Measurements from ENCODE around the gene ZNF687.

Gene ZNF687

DNA sequence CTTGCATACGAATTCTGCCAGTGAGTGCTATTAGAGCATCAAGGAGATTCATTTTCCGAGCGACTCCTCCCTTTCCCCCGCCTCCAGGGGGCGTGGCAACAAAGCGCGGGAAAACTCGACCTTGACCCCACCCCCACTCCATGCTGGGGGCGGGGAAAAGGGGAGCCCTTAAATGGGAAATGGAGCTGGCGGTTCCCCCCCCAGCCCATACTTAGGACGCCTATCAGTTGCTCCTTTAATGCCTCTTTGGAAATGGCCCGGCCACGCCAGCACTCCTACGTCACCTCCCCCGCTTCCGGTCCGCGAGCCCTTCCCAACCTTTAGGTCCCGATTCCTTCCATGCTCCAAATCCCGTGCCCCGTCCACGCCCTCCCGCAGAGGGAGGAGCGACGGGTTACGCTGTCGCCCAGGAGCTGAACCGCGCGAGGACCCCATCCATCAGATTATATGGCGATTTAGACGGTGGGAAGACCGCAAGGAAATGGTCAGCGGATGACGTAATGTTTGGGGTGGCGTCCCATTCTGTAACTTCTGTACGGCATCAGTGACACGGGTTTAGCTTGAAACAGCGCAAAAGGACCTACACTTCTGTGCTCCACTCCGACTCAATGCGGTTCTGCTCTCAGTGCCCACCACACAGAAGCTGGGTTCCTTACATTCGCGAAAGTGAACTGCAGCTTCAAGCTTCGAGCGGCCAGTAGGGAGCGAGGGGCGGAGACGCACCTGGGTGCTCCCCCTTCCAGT lies 702 bp upstream of the ZNF687 start:
- DNase-seq, result peak; percentile 98

DNA sequence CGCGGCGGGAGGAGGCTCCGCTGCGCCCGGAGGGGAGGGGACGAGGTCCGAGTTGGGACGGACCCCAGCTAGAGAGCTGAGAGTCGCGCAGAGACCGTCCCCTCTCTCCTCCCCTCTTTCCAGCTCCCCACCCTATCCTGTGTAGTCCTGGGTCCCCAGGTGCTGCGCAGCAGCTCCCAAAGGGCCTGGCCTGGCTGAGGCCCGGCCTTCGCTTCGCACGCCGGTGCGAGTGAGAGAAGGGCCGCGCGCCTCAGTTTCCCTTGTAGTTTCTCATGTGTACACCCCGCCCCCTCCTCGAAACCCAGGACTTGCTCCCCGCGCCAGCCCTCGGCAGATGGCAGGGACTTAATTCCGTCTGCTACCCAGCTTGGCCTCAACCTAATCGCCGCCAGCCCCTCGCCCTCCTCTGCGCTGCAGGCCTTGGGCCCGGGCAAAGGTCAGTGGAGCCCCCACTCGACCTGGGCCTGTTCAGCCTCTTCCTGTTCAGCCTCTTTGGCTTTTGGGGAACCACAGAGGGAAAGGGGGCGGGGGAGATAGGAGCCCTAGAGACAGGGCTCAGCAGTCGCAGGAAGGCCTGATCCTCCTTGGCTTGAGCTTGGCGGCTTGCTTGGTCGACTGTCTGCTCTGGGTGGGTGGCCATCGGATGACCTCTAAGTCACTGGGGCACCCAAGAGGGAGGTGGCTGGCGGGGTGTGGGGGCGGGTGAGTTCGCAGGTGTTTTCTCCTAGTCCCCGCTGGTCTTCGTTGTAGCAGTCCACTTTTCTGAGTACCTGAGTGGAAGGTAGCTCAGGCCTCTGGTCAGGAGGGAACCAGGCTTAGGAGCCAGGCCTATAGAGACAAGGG lies 1.0 kb downstream of the ZNF687 start:
- peak; percentile 65 for DNase-seq

DNA sequence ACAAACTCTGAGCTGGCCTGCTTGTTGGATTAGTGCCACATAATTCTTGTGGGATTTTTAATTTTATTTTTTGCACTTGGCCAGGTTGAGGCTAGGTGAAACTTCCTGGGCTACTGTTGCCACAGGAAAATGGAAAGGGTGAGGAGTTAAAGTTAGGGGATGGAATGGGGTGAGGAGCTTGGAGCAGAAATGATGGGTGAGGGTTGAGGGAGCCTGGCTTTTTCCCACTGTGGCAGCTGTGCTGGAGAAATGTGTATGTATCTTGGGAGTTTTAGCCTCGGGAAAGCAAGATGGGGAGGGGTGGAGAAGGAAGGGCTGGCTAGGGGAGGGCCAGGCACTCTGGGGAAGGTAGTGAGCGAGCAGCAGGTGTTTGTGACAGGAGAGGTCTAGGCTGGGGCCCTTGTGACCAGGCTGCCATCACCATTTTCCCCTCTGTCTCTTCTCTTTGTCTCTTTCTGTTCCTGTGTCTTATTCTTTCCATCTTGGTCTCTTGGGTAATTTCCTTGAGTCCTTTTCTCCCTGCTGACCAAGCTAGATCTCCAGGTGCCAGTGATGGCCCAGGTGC lies 2.0 kb downstream of the ZNF687 start:
- no peak for DNase-seq

DNA sequence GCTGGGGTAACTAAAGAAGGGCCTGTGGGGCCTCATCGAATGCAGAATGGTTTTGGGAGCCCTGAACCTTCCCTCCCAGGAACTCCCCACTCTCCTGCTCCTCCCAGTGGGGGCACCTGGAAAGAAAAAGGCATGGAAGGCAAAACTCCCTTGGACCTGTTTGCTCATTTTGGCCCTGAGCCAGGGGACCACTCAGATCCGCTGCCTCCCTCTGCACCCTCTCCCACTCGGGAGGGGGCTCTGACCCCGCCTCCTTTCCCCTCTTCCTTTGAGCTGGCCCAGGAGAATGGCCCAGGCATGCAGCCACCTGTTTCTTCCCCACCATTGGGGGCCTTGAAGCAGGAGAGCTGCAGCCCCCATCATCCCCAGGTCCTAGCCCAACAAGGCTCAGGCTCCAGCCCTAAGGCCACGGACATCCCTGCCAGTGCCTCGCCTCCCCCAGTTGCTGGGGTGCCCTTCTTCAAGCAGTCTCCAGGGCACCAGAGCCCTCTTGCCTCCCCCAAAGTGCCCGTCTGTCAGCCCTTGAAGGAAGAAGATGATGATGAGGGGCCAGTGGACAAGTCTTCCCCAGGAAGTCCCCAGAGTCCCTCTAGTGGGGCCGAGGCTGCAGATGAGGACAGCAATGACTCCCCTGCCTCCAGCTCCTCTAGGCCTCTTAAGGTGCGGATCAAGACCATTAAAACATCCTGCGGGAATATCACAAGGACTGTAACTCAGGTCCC lies 4.7 kb downstream of the ZNF687 start:
- no peak for DNase-seq

DNA sequence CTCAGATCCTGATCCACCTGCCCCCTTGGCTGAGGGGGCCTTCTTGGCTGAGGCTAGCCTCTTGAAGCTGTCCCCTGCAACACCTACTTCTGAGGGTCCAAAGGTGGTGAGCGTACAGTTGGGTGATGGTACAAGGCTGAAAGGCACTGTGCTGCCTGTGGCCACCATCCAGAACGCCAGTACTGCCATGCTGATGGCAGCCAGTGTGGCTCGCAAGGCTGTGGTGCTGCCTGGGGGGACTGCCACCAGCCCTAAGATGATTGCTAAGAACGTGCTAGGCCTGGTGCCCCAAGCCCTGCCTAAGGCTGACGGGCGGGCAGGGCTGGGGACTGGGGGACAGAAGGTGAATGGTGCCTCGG lies 5.2 kb downstream of the ZNF687 start:
- DNase-seq, result no peak

DNA sequence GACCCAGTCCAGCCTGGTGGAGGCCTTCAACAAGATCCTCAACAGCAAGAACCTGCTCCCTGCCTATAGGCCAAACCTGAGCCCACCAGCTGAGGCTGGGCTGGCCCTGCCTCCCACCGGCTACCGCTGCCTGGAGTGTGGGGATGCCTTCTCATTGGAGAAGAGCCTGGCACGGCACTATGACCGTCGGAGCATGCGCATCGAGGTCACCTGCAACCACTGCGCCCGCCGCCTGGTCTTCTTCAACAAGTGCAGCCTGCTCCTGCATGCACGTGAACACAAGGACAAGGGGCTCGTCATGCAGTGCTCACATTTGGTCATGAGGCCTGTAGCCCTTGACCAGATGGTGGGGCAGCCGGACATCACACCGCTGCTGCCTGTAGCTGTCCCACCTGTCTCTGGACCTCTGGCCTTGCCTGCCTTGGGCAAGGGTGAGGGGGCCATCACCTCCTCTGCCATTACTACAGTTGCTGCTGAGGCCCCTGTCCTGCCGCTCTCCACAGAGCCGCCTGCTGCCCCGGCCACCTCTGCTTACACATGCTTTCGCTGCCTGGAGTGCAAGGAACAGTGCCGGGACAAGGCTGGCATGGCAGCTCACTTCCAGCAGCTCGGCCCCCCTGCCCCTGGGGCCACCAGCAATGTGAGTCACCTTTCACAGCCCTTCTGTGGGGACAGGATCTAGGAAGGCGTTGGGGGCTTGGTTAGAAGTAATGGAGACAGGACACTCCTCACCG lies 5.8 kb downstream of the ZNF687 start:
- no peak for DNase-seq

DNA sequence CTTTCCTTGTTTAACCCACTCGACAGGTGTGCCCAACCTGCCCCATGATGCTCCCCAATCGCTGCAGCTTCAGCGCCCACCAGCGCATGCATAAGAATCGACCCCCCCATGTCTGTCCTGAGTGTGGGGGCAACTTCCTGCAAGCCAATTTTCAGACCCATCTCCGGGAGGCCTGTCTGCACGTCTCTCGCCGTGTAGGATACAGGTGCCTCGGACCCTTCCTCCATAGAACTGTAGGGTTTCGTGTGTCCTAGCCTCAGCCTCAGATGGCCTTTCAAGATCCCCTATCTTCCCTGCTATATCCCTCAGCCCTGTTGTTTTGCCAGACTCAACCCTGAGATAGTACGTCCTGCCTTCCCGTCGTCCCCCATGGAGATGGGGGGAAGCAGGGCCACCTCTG lies 6.4 kb downstream of the ZNF687 start:
- no peak for DNase-seq

DNA sequence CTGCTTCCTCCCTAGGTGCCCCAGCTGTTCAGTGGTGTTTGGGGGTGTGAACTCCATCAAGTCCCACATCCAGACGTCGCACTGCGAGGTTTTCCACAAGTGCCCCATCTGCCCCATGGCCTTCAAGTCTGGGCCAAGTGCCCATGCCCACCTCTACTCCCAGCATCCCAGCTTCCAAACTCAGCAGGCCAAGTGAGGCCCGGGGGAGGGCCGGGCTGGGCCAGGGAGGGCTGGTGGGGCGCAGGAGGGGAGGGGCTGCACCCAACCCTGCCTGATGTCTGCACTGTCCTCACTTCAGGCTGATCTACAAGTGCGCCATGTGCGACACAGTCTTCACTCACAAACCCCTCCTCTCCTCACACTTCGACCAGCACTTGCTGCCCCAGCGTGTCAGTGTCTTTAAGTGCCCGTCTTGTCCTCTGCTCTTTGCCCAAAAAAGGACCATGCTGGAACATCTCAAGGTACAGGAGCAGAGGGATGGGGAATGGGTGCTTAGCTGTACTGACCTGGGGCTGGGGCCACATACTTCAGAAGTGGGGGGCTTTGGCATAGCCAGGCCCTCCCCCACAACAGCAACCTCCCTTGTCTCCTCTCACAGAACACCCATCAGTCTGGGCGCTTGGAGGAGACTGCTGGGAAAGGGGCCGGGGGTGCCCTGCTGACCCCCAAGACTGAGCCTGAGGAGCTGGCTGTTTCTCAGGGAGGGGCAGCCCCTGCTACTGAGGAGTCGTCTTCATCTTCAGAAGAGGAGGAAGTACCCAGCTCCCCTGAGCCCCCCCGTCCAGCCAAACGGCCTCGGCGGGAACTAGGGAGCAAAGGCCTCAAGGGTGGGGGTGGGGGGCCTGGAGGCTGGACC lies 7.2 kb downstream of the ZNF687 start:
- DNase-seq, result no peak

DNA sequence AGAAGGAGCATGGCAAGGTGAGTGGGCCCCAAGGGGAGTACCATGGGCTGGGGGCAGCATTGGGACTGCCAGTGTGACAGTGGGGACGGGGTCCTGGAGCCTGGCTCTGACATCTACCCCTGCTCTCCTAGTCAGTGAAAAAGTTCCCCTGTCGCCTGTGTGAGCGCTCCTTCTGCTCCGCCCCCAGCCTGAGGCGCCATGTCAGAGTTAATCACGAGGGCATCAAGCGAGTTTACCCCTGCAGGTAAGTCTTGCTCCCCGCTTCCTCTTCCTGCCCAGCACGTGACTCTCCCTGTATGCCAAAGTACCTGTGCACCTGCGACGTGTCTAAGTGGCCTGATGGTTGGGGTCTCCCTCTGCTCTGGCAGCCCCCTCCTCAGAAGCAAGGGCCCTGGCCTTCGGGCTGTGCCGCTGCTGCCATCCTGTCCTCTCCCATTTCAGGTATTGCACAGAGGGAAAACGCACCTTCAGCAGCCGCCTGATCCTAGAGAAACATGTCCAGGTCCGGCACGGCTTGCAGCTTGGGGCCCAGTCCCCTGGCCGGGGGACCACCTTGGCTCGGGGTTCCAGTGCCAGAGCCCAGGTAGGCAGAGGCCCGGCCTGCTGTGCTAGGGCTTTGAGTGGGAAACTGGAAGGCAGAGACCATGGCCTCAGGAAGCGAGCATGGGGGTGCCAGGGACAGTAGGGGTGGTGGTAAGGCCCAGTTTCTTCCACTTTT lies 8.1 kb downstream of the ZNF687 start:
- DNase-seq, result no peak

DNA sequence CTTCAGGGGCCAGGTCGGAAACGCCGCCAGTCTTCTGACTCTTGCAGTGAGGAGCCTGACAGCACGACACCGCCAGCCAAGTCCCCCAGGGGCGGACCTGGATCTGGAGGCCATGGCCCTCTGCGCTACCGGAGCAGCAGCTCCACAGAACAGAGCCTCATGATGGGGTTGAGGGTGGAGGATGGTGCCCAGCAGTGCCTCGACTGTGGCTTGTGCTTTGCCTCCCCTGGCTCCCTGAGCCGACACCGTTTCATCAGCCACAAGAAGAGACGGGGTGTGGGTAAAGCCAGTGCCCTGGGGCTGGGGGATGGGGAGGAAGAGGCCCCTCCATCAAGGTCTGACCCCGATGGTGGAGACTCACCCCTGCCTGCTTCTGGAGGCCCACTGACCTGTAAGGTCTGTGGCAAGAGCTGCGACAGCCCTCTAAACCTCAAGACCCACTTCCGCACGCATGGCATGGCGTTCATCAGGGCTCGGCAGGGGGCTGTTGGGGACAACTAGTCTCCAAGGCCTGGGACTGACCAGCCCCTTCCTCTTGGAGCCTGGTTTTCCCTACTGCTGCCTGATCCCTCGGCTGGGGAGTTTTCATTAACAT lies 8.7 kb downstream of the ZNF687 start:
- no peak for DNase-seq

DNA sequence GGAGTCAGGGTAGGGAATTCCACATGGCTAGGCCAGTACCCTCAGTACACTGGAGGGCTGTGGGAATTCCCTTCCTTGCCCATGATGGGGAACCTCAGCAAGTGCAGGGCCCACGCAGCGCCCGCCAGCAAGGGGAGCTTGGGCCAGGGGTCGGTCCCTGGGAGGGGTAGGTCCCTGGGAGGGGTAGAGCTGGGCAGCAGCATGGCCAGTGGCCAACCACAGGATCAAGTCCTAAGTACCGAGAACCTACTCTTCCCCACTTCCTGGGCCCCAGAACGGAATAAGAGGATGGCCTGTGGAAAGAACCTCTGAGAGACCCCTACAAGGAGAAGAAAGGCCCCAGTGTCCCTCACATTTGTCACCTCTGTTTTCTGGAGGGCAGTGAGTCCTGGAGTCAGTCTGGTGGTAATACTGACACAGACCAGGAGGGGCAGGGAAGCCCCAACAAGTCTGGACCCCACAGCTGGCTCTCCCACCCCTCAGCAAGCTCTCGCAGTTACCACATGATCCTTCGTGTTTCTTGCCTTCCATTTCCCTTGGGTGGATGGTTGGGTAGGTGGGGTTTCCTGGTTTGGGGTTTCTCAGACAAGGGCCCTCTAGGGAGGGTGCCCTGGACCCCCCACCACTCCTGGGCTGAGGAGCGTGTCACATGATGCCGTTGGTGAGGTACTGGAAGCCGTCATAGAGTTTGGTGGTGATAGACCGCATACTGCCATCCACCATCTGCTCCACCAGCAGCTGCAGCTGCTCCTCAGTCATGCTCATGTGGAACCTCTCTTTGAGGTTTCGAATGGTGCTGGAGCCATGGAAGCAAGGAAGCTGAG lies 10.3 kb downstream of the ZNF687 start:
- DNase-seq, result no peak

DNA sequence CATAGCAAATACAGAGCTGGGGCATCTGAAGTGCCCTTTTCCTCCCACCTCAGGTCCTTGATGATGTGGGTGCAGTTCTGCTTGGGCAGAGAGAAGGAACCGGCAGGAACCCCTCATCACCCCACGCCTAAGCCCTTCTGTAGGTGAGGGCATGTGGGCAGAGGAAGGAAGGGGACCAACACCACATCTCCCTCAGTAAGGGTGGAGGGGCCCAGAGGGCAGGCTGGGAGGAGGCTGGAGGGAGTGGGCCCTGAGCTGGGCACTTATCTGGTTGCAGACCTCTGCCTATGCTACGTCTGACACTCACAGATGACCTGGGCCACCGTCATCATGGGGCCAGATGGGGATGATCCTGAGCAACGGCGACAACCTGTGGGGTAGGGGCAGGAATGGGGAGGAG lies 11.0 kb downstream of the ZNF687 start:
- no peak for DNase-seq

DNA sequence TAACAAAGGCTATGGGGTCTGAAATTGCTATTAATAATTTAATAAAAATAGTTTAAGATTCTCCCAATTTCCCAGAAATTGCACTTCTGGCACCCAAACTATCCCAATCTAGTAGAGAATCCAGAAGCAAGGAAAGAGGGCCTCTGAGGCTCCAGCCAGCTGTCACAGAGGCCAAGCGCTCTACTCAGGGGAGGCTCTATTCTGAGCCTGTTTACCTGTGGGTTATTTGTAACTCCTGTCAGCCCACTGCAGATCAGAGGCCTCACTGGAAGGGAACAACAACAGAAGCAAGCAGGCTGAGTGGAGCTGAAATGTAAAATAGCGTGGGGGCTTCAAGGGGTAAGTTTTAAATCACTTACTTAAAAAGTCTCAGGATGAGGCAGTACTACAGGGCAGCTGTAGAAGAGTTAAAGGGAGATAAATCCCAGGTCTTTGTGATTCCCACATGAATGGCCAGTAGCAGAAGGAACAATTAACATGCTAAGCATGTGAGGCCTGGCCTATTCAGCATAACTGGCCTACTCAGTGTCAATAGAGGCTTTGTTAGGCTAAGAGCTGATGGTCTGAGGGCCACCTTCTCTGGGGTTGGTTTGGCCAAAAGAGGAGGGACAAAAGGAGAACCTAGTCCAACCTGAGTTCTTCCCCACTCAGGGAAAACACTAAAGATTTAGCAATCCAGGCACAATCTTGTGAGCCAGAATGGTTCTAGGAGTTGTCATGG lies 12.8 kb downstream of the ZNF687 start:
- no peak for DNase-seq

DNA sequence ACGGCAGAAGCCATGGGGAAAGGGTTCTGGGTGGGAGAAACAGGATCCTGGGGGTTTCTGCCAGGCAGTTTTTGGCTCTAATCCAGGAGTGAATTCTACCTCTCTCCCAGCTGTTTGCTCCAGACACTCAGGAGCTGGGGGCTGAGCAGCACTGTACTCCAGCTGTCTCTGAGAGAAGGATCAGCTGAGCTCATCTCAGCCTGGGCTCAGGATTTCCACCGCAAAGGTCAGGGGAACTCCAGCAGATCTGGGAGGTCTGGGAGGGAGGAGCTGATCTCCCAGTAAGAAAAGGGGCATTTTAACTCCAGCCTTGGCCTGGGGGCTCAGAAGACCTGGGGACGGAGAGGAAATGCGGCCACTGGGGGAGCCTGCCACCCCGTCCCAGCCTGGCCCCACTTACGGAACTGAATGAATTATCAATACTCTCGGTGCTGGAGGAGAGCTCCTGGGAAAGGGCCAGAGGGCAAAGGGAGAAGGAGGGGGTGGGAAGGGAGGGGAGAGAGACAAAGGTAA lies 27.8 kb downstream of the ZNF687 start:
- peak; percentile 86 for DNase-seq

DNA sequence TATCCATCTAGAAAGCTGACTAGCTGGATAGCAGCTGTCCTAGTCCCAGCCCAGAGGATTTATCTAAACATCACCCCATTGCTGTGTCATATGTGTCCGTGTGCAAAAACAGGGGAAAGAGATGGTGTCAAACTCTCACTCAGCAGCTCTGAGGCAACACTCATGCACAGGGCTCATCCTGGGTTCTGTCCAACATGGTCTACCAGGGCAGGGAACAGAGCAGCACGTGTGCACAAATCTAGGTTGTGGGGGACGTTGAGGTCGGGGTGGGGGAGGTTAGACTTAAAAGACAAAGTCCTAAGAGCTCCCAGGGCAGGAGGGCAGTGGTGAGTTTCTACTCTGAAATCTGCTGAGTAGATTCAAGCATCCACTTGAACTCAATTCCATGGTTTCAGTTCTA lies 28.9 kb downstream of the ZNF687 start:
- no peak for DNase-seq

DNA sequence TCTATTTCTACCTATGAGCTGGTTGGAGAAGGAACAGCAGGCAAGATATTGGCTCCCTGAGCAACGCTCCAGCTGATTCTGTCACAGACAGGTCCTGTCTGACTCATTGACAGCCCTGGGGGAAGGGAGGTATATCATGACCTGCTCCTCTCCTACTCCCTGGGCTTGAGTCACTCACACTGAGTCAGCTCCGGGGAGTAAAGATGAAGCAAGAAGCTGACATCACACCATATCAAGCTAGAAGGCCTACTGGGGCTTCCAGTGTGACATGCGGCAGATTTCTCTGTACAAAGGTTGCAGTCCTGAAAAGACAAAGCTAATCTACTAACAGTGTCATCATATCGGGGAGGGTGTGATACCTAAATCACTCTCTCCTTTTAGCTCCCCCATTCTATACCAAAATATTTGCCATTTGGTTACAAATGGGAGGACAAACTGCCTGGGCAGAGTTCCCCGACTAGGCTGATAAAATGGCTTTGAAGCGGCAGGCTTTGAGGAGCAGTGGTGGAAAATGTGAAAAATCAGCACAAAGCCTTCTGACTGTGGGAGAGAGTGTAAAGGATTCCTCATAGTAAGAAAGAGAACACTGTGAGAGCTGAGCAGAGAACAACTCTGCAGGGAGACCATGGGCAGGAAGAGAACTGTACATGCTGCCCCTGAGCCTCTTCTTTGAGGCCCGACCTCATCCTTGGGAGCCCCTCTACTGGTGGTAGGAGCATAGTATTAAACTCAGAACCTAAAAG lies 29.7 kb downstream of the ZNF687 start:
- DNase-seq, result peak; percentile 99

DNA sequence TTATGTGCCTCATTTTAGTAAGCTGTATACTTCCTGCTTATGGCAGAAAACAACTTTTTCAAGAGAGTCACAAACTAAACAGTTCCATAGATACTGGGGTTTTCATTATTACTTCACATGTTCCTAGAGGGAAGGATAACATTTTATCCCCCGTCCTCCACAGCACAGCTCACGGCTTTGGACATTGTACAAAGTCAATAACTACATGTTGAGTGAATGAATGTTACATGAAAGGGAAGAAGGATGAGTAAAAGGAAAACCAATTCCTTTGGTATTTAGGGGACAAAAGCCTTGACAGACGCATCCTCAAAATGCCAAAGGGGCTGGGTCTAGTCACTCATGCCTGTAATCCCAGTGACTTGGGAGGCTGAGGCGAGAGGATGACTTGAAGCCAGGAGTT lies 30.3 kb downstream of the ZNF687 start:
- DNase-seq, result no peak

DNA sequence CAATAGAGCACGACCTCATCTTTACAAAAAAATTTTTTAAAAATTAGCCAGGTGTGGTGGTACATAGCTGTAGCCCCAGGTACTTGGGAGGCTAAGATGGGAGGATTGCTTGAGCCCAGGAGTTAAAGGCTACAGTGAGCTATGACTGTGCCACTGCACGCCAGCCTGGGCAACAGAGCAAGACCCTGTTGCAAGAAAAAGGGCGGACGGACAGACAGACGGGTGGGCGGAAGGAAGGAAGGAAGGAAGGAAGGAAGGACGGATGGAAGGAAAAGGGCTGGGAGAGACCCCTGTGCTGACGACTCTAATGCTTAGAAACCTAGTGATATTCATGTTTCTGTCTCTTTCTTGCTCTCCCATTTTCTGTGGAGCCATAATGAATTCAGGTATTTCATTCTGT lies 30.7 kb downstream of the ZNF687 start:
- no peak for DNase-seq
